Measurements from ENCODE around the gene CACNA1C. TPM values are rescaled to one million over a fixed set of nuclear protein-coding genes. Genes with fewer than 3 reads are reported as not detected.

CACNA1C gene
- total RNA-seq, 1 experiment from 2014 or later: 1.1 TPM

- Histone ChIP-seq H3K9me3 (ENCODE audit: control insufficient read depth, low read depth, low read length) (no peaks in the 10 kb centered on the region), H3K9ac (ENCODE audit: extremely low read depth, insufficient read length, low read length) (no peak overlapping the region), H3K79me1 (ENCODE audit: insufficient read depth, low read depth, low read length, poor library complexity, severe bottlenecking) (no peaks in the 10 kb centered on the region), H4K91ac (ENCODE audit: insufficient read length, low read depth, low read length) (no peak overlapping the region), H3K56ac (ENCODE audit: insufficient read length, low read depth, low read length) (no peak overlapping the region), H3K4me1 (ENCODE audit: insufficient read depth, low read length) (no peaks in the 10 kb centered on the region; the same call in 1 of the 2 replicates), H3K14ac (ENCODE audit: insufficient read depth, low read length) (no peak overlapping the region), H3K23me2 (ENCODE audit: insufficient read length, low read depth, low read length, poor library complexity, severe bottlenecking) (peaks cover 11% of the 10 kb centered on the region), H2BK15ac (ENCODE audit: low read depth, low read length) (no peak overlapping the region), H2BK5ac (ENCODE audit: insufficient read length, low read length) (no peak overlapping the region), H3K79me2 (ENCODE audit: insufficient read depth, low read length) (no peaks in the 10 kb centered on the region), H2AK5ac (ENCODE audit: insufficient read length, low read length) (no peak overlapping the region), H3K27me3 (ENCODE audit: insufficient read depth, low read length) (peaks cover 16% of the 10 kb centered on the region), H2AFZ (ENCODE audit: low read length) (no peak overlapping the region), H2BK120ac (ENCODE audit: low read depth, low read length, poor library complexity, severe bottlenecking) (no peak overlapping the region), H3K4ac (ENCODE audit: low read depth, low read length) (no peak overlapping the region), H3K27ac (ENCODE audit: insufficient read length, low read depth, low read length) (no peak overlapping the region), H3K23ac (ENCODE audit: insufficient read length, low read depth, low read length) (no peak overlapping the region), H4K5ac (ENCODE audit: insufficient read length, low read depth, low read length) (no peak overlapping the region), H2BK12ac (ENCODE audit: insufficient read length, low read depth, low read length) (no peak overlapping the region), H3T11ph (ENCODE audit: low read length) (no peak overlapping the region), H4K20me1 (ENCODE audit: control insufficient read depth, insufficient read depth, insufficient read length) (no peaks in the 10 kb centered on the region), H3K4me2 (ENCODE audit: insufficient read depth, insufficient read length, low read length) (no peak overlapping the region), H2BK20ac (ENCODE audit: low read depth, low read length, poor library complexity, severe bottlenecking) (no peak overlapping the region), H4K8ac (replicated peaks; ENCODE audit: insufficient read length, low read depth, low read length) (no peak overlapping the region), H3K18ac (ENCODE audit: insufficient read length, low read depth, low read length) (no peak overlapping the region)
- TF ChIP-seq, protein P1, sequence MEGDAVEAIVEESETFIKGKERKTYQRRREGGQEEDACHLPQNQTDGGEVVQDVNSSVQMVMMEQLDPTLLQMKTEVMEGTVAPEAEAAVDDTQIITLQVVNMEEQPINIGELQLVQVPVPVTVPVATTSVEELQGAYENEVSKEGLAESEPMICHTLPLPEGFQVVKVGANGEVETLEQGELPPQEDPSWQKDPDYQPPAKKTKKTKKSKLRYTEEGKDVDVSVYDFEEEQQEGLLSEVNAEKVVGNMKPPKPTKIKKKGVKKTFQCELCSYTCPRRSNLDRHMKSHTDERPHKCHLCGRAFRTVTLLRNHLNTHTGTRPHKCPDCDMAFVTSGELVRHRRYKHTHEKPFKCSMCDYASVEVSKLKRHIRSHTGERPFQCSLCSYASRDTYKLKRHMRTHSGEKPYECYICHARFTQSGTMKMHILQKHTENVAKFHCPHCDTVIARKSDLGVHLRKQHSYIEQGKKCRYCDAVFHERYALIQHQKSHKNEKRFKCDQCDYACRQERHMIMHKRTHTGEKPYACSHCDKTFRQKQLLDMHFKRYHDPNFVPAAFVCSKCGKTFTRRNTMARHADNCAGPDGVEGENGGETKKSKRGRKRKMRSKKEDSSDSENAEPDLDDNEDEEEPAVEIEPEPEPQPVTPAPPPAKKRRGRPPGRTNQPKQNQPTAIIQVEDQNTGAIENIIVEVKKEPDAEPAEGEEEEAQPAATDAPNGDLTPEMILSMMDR (conservative IDR thresholded peaks at IDR 0.05): no peak
- Mint-ChIP-seq H3K4me3 (no peak overlapping the region), H3K27me3 (ENCODE audit: low read depth) (peaks cover 38% of the 10 kb centered on the region), H3K36me3 (ENCODE audit: insufficient read depth in 1 of 3, low read depth in 3 of 3) (no peaks in the 10 kb centered on the region), H3K9me3 (no peaks in the 10 kb centered on the region; a peak in 1 of 5 replicates), H3K4me1 (peaks cover 19 to 27% of the 10 kb centered on the region in 2 experiments), H3K27ac (no peak overlapping the region)
- no CpG with 5 or more reads among the region's 8 CpGs for WGBS (ENCODE audit: extremely low coverage, insufficient read length, low lambda C conversion rate)
- DNase-seq: no peak
Measured at GRCh38 chr12:2057795-2058408, 5.1 kb downstream of the CACNA1C start.

All from H9 (cell line).